Gastrocnemius medialis (tissue), 4 donors: ENCODE results near the gene FBXO33. TPM values are rescaled to one million over a fixed set of nuclear protein-coding genes. Genes with fewer than 3 reads are reported as not detected.

Experiments used
- ATAC-seq, 2 donors: fragments of 150-250 bp; one replicate each; pipeline ENCODE4 v1.9.1; 2016
- DNase-seq, 2 donors: peaks; one replicate each; pipeline ENCODE4 v3.0.0-alpha.2; 2019
- H3K27ac ChIP-seq, 4 donors: fragments of 200-600 bp; sonication (generic); 1 replicate in 1 of 4; 2 replicates in 3 of 4; pipeline ENCODE4 v1.5.1; 2016 to 2018; ENCODE audit warnings: mild to moderate bottlenecking in 2 of 4, moderate library complexity in 1 of 4
- H3K27me3 ChIP-seq, 3 donors: fragments of 200-600 bp; sonication (generic) in 2 of 3; 1 replicate in 1 of 3; 2 replicates in 2 of 3; pipeline versions ENCODE4 v1.5.1 to v1.6.0; 2016 to 2019; ENCODE audit warnings: mild to moderate bottlenecking in 1 of 3, moderate library complexity in 1 of 3
- H3K36me3 ChIP-seq, 2 donors: fragments of 200-600 bp; sonication (generic) in 1 of 2; one replicate each; pipeline ENCODE4 v1.5.1; 2017 to 2018
- H3K4me1 ChIP-seq, 2 donors: fragments of 200-600 bp; sonication (generic) in 1 of 2; one replicate each; pipeline ENCODE4 v1.5.1; 2016 to 2017; ENCODE audit warnings: mild to moderate bottlenecking in 2 of 2
- H3K4me3 ChIP-seq, 4 donors: fragments of 200-600 bp; sonication (generic) in 3 of 4; 1 replicate in 1 of 4; 2 replicates in 3 of 4; pipeline ENCODE4 v1.5.1; 2016 to 2019; ENCODE audit warnings: mild to moderate bottlenecking in 2 of 4
- H3K9me3 ChIP-seq, 3 donors: fragments of 200-600 bp; sonication (generic) in 2 of 3; 1 replicate in 1 of 3; 2 replicates in 2 of 3; pipeline ENCODE4 v1.5.1; 2016 to 2019
- CTCF ChIP-seq, 5 experiments: fragments of 450-650 bp in 3 of 5; fragments of 200-600 bp in 2 of 5; sonication (generic) in 2 of 5; IDR thresholded peaks in 4 of 5; conservative IDR thresholded peaks in 1 of 5; 1 replicate in 4 of 5; 2 replicates in 1 of 5; pipeline ENCODE4 v1.5.1; 2016 to 2019; ENCODE audit warnings: antibody characterized with exemption in 5 of 5, mild to moderate bottlenecking in 3 of 5, moderate library complexity in 3 of 5
- POLR2A ChIP-seq, 2 donors: fragments of 450-650 bp; IDR thresholded peaks; one replicate each; pipeline ENCODE4 v1.6.1; 2017; ENCODE audit warnings: antibody characterized with exemption in 2 of 2, mild to moderate bottlenecking in 2 of 2, moderate library complexity in 2 of 2
- in situ Hi-C, 4 donors: fragments of 200-750 bp; cut with MboI; loops; one replicate each; pipeline versions ENCODE4 v1.15.0 to v1.8.0; 2017; ENCODE audit warnings: low sequenced_read_pairs in 4 of 4
- intact Hi-C: fragments of 100-400 bp; cut with DNase I; formaldehyde crosslinking; loops from one replicate; pipeline ENCODE4 v1.15.1; 2023; ENCODE audit warnings: low total_unique reads
- total RNA-seq, 4 donors: library from RNA; depleted of rRNA; stranded (reverse); fragments of >200 nt; gene quantifications; one replicate each; pipeline versions ENCODE4 v1.1.0 to v1.2.3, GENCODE V29; 2016

Gene FBXO33
- total RNA-seq, 4 donors from 2014 or later: 5.3 to 8.0 (median 5.9) TPM

DNA sequence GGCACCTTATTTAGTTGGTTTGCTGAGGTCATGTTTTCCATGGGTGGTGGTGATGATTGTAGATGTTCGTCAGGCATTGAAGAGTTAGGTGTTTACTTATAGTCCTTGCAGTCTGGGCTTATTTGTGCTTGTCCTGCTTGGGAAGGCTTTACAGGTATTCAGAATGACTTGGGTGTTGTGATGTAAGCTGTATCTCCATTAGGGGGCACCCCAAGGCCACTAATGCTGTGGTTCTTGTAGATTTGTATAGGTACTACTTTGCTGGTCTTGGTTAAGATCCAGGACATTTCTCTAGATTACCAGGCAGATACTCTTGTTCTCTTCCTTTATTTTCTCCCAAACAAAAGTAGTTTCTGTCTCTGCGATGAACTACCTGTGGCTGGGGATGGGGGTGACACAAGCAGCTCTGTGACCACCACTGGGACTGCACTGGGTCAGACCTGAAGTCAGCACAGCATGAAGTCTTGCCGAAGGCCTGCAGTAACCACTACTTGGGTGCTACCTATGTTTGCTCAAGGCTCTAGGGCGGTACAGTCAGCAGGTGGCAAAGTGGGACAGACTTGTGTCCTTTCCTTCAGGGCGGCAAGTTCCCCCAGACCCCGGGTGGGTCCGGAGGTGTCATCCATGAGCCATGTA lies 35.8 kb upstream of the FBXO33 start:
- no peak for ATAC-seq
- Histone ChIP-seq H3K27ac (no peak overlapping the region), H3K27me3 (no peaks in the 10 kb centered on the region), H3K4me1 (no peaks in the 10 kb centered on the region), H3K4me3 (no peak overlapping the region), H3K9me3 (no peaks in the 10 kb centered on the region), H3K36me3 (no peaks in the 10 kb centered on the region)
- in situ Hi-C loops (no loop called here), intact Hi-C loops (no loop called here)
- DNase-seq: no peak
- TF ChIP-seq POLR2A (IDR thresholded peaks at IDR 0.05) (no peak), CTCF (IDR thresholded peaks at IDR 0.05 in 4 of 5, conservative IDR thresholded peaks at IDR 0.05 in 1 of 5) (no peak)

- no peak overlapping the region for H3K4me3 ChIP-seq
- intact Hi-C loops: no loop called here
- ATAC-seq (no peak), DNase-seq (no peak)
- TF ChIP-seq POLR2A (IDR thresholded peaks at IDR 0.05) (no peak), CTCF (IDR thresholded peaks at IDR 0.05 in 4 of 5, conservative IDR thresholded peaks at IDR 0.05 in 1 of 5) (no peak)
- no peaks in the 10 kb centered on the region for H3K27me3 ChIP-seq
- no peaks in the 10 kb centered on the region for H3K9me3 ChIP-seq
- in situ Hi-C loops: no loop called here
- no peaks in the 10 kb centered on the region for H3K4me1 ChIP-seq
- H3K27ac ChIP-seq: no peak overlapping the region
- H3K36me3 ChIP-seq: no peaks in the 10 kb centered on the region
Observed at GRCh38 chr14:39459795-39460478, 27.7 kb upstream of the FBXO33 start.

DNA sequence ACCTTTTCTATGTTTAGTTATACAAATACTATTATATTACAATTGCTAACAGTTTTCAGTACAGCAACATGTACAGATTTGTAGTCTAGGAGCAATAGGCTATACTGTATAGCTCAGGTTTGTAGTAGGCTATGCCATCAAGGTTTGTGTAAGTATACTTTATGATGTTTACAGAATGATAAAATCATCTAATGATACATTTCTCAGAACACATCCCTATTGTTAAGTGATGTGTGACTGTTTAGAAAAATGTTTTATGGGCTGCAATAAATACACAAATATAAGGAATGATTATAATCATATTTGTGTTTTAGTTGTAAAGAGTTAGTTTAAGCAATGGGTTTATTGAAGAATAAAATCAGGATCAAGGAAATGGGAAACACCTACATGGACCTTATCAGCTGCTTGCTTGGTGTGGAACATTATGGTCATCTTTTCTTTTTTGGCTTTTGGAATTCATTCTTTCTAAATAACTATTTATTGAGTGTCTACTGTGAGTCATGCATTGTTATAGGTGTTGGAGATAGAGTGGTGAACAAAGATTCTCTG lies 24.5 kb upstream of the FBXO33 start:
- DNase-seq (no peak), ATAC-seq (no peak)
- TF ChIP-seq CTCF (IDR thresholded peaks at IDR 0.05 in 4 of 5, conservative IDR thresholded peaks at IDR 0.05 in 1 of 5) (no peak), POLR2A (IDR thresholded peaks at IDR 0.05) (no peak)
- H3K4me3 ChIP-seq: no peak overlapping the region
- no peaks in the 10 kb centered on the region for H3K36me3 ChIP-seq
- H3K9me3 ChIP-seq: no peaks in the 10 kb centered on the region
- in situ Hi-C loops (no loop called here), intact Hi-C loops (no loop called here)
- no peaks in the 10 kb centered on the region for H3K27me3 ChIP-seq
- no peaks in the 10 kb centered on the region for H3K4me1 ChIP-seq
- no peak overlapping the region for H3K27ac ChIP-seq

DNA sequence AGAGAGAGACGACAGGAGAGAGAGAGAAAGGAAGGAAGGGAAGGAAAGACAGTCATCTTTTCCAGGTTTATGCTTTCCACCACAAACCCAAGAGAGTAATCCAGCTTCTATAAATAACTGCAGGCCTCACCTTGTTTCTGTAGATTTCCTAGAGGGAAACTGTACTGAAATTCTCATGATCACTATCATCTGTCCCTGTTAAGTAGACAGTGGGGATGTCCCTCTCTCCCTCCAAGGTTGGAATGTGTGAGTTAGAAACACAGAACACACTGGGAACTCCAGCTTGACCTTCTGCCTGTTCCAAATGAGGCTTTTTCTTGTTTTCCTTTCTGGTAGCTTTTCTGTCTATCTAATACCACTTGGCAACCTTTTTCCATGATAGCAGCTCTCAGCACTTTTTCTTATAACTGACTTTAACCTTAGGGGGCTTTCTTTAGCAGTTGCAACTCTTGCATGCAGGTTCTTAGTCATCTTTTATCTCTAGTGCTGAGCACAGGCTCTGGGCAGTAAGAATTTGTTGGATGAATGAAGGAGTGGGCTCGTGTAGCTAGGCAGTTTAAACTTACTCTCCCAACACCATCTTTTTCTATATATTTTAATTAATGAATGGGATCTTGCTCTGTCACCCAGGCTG lies 22.8 kb upstream of the FBXO33 start:
- ATAC-seq (no peak), DNase-seq (no peak)
- intact Hi-C loops: no loop called here
- H3K9me3 ChIP-seq: no peaks in the 10 kb centered on the region
- TF ChIP-seq CTCF (IDR thresholded peaks at IDR 0.05 in 4 of 5, conservative IDR thresholded peaks at IDR 0.05 in 1 of 5) (no peak), POLR2A (IDR thresholded peaks at IDR 0.05) (no peak)
- H3K27ac ChIP-seq: no peak overlapping the region
- no peaks in the 10 kb centered on the region for H3K36me3 ChIP-seq
- in situ Hi-C loops: no loop called here
- H3K4me1 ChIP-seq: no peaks in the 10 kb centered on the region
- no peak overlapping the region for H3K4me3 ChIP-seq
- H3K27me3 ChIP-seq: no peaks in the 10 kb centered on the region
